Stomach smooth muscle (tissue), 2 donors: ENCODE measurements around the gene ENC1.

ENCODE experiments used
- H3K27ac ChIP-seq: one replicate; pipeline ENCODE4 v1.7.0; 2013; ENCODE audit warnings: mild to moderate bottlenecking, low read length, inconsistent platforms
- H3K27me3 ChIP-seq, 2 donors: one replicate each; pipeline ENCODE4 v1.7.0; 2013; ENCODE audit warnings: low read length in 2 of 2; ENCODE audit not compliant: insufficient read depth in 2 of 2, control insufficient read depth in 1 of 2
- H3K36me3 ChIP-seq, 2 donors: one replicate each; pipeline ENCODE4 v1.7.0; 2013; ENCODE audit warnings: low read length in 2 of 2; ENCODE audit not compliant: control insufficient read depth in 2 of 2, insufficient read depth in 2 of 2
- H3K4me1 ChIP-seq: one replicate; pipeline ENCODE4 v1.7.0; 2013; ENCODE audit warnings: low read length; ENCODE audit not compliant: control insufficient read depth, insufficient read depth
- H3K4me3 ChIP-seq, 2 donors: one replicate each; pipeline ENCODE4 v1.7.0; 2013; ENCODE audit warnings: low read length in 2 of 2
- H3K9ac ChIP-seq, 2 donors: one replicate each; pipeline ENCODE4 v1.7.0; 2013; ENCODE audit warnings: low read length in 2 of 2, mild to moderate bottlenecking in 1 of 2
- H3K9me3 ChIP-seq, 2 donors: one replicate each; pipeline ENCODE4 v1.7.0; 2013; ENCODE audit warnings: low read length in 2 of 2; ENCODE audit not compliant: control insufficient read depth in 2 of 2
- donor health status: healthy.
- donor health status: Pancreatic carcinoma.

ENC1 gene

GRCh38 chr5:74605759-74606158 lies 34.8 kb downstream of the ENC1 start:
- H3K9ac ChIP-seq: no peak overlapping the region
- H3K4me1 ChIP-seq: no peaks in the 10 kb centered on the region
- no peak overlapping the region for H3K4me3 ChIP-seq
- no peak overlapping the region for H3K27ac ChIP-seq
- no peaks in the 10 kb centered on the region for H3K9me3 ChIP-seq
- no peaks in the 10 kb centered on the region for H3K36me3 ChIP-seq
- H3K27me3 ChIP-seq: no peaks in the 10 kb centered on the region

- Histone ChIP-seq H3K9ac (no peak overlapping the region), H3K4me3 (no peak overlapping the region), H3K9me3 (no peaks in the 10 kb centered on the region), H3K27ac (no peak overlapping the region), H3K4me1 (no peaks in the 10 kb centered on the region), H3K27me3 (no peaks in the 10 kb centered on the region), H3K36me3 (no peaks in the 10 kb centered on the region)
Measured at GRCh38 chr5:74603376-74603775, 37.2 kb downstream of the ENC1 start.

GRCh38 chr5:74599148-74599547 lies 41.4 kb downstream of the ENC1 start:
- Histone ChIP-seq H3K9ac (no peak overlapping the region), H3K36me3 (no peaks in the 10 kb centered on the region), H3K9me3 (no peaks in the 10 kb centered on the region), H3K4me1 (no peaks in the 10 kb centered on the region), H3K27ac (no peak overlapping the region), H3K27me3 (no peaks in the 10 kb centered on the region), H3K4me3 (no peak overlapping the region)

GRCh38 chr5:74598731-74599130 lies 41.8 kb downstream of the ENC1 start:
- Histone ChIP-seq H3K4me1 (no peaks in the 10 kb centered on the region), H3K9me3 (no peaks in the 10 kb centered on the region), H3K9ac (no peak overlapping the region), H3K27ac (no peak overlapping the region), H3K27me3 (no peaks in the 10 kb centered on the region), H3K36me3 (no peaks in the 10 kb centered on the region), H3K4me3 (no peak overlapping the region)

GRCh38 chr5:74596927-74597326 lies 43.6 kb downstream of the ENC1 start:
- Histone ChIP-seq H3K4me3 (no peak overlapping the region), H3K4me1 (no peaks in the 10 kb centered on the region), H3K9ac (no peak overlapping the region), H3K27ac (no peak overlapping the region), H3K27me3 (no peaks in the 10 kb centered on the region), H3K36me3 (no peaks in the 10 kb centered on the region), H3K9me3 (no peaks in the 10 kb centered on the region)

GRCh38 chr5:74595143-74595925 lies 45.2 kb downstream of the ENC1 start:
- Histone ChIP-seq H3K36me3 (no peaks in the 10 kb centered on the region), H3K9me3 (no peaks in the 10 kb centered on the region), H3K27ac (no peak overlapping the region), H3K4me3 (no peak overlapping the region), H3K4me1 (no peaks in the 10 kb centered on the region), H3K9ac (no peak overlapping the region), H3K27me3 (no peaks in the 10 kb centered on the region)

GRCh38 chr5:74594137-74595040 lies 46.1 kb downstream of the ENC1 start:
- H3K4me1 ChIP-seq: no peaks in the 10 kb centered on the region
- no peaks in the 10 kb centered on the region for H3K9me3 ChIP-seq
- no peaks in the 10 kb centered on the region for H3K36me3 ChIP-seq
- no peaks in the 10 kb centered on the region for H3K27me3 ChIP-seq
- no peak overlapping the region for H3K27ac ChIP-seq
- no peak overlapping the region for H3K4me3 ChIP-seq
- H3K9ac ChIP-seq: no peak overlapping the region

- Histone ChIP-seq H3K36me3 (no peaks in the 10 kb centered on the region), H3K27ac (no peak overlapping the region), H3K9ac (no peak overlapping the region), H3K4me3 (no peak overlapping the region), H3K4me1 (no peaks in the 10 kb centered on the region), H3K27me3 (no peaks in the 10 kb centered on the region), H3K9me3 (no peaks in the 10 kb centered on the region)
Measured at GRCh38 chr5:74589204-74590056, 51.1 kb downstream of the ENC1 start.

GRCh38 chr5:74588415-74588814 lies 52.1 kb downstream of the ENC1 start:
- no peak overlapping the region for H3K27ac ChIP-seq
- H3K4me3 ChIP-seq: no peak overlapping the region
- no peaks in the 10 kb centered on the region for H3K36me3 ChIP-seq
- no peaks in the 10 kb centered on the region for H3K27me3 ChIP-seq
- H3K4me1 ChIP-seq: no peaks in the 10 kb centered on the region
- H3K9me3 ChIP-seq: no peaks in the 10 kb centered on the region
- H3K9ac ChIP-seq: no peak overlapping the region

- Histone ChIP-seq H3K27ac (no peak overlapping the region), H3K27me3 (no peaks in the 10 kb centered on the region), H3K36me3 (no peaks in the 10 kb centered on the region), H3K4me1 (no peaks in the 10 kb centered on the region), H3K4me3 (no peak overlapping the region), H3K9ac (no peak overlapping the region), H3K9me3 (no peaks in the 10 kb centered on the region)
Measured at GRCh38 chr5:74587890-74588289, 52.6 kb downstream of the ENC1 start.
